HCT116 (cell line): ENCODE results near the gene SMAD2. TPM values are rescaled to one million over a fixed set of nuclear protein-coding genes. Genes with fewer than 3 reads are reported as not detected.

Experiments used
- ATAC-seq: fragments of 200-7000 bp; cut with Tn5 transposase; 2 replicates; pipeline ENCODE4 v1.9.1; 2020; ENCODE audit warnings: mild to moderate bottlenecking, moderate library complexity
- BruUV-seq: library from RNA; stranded (reverse); fragments of 400-500 nt; replicated peaks from 2 replicates; lab custom pipeline; 2021; lab: Mats Ljungman, UMichigan
- CTCF ChIA-PET: fragments of 300-600 bp; sonication (Branson Sonifier 250); formaldehyde crosslinking; loops from one replicate; lab custom pipeline; 2021; ENCODE audit warnings: antibody characterized with exemption; lab: Charles Lee
- POLR2A ChIA-PET: fragments of 300-600, 350-600 bp; sonication (Branson Sonifier 250); formaldehyde crosslinking; loops from one replicate; lab custom pipeline; 2021; ENCODE audit warnings: antibody characterized with exemption; lab: Charles Lee
- RAD21 ChIA-PET, 2 experiments: fragments of 300-600 bp; sonication (Branson Sonifier 250); formaldehyde crosslinking; loops; one replicate each; lab custom pipeline; 2023; ENCODE audit warnings: low total read pairs in 2 of 2; ENCODE audit not compliant: uncharacterized antibody in 2 of 2, unreplicated experiment in 2 of 2, low non-redundant PET in 1 of 2; lab: Charles Lee
- DNase-seq: peaks from one replicate; pipeline ENCODE4 v3.0.0-alpha.2; 2010; ENCODE audit warnings: low read depth, low spot score
- H2AFZ ChIP-seq: fragments of 200-600 bp; shearing (Covaris generic), sonication (generic); 2 replicates; pipeline ENCODE4 v1.6.1; 2017; ENCODE audit warnings: low read depth, mixed run types, mixed read lengths, antibody characterized with exemption, low read length; ENCODE audit not compliant: poor library complexity, severe bottlenecking
- H3K27ac ChIP-seq: 2 replicates; pipeline ENCODE4 v1.5.1; 2012; ENCODE audit warnings: low read depth, low read length
- H3K27me3 ChIP-seq: fragments of 200-600 bp; sonication (generic); 2 replicates; pipeline ENCODE4 v1.6.1; 2016; ENCODE audit warnings: mixed run types, low read length, mixed read lengths; ENCODE audit not compliant: insufficient read depth
- H3K36me3 ChIP-seq, 2 experiments: fragments of 200-500 bp in 1 of 2; fragments of 200-600 bp in 1 of 2; sonication (Bioruptor generic) in 1 of 2; sonication (generic) in 1 of 2; 2 replicates each; pipeline versions ENCODE4 v1.5.1 to v1.6.1; 2014 to 2016; ENCODE audit warnings: low read length in 2 of 2, inconsistent platforms in 1 of 2, mixed read lengths in 1 of 2, mixed run types in 1 of 2; ENCODE audit not compliant: insufficient read depth in 2 of 2, control insufficient read depth in 1 of 2
- H3K4me1 ChIP-seq, 2 experiments: fragments of 200-600 bp in 1 of 2; sonication (generic) in 1 of 2; 2 replicates each; pipeline versions ENCODE4 v1.5.1 to v1.6.1; 2012 to 2017; ENCODE audit warnings: low read length in 2 of 2, inconsistent platforms in 1 of 2, mild to moderate bottlenecking in 1 of 2, mixed read lengths in 1 of 2, mixed run types in 1 of 2, moderate library complexity in 1 of 2; ENCODE audit not compliant: insufficient read depth in 2 of 2, control insufficient read depth in 1 of 2
- H3K4me2 ChIP-seq: fragments of 200-600 bp; sonication (generic); 2 replicates; pipeline ENCODE4 v1.6.1; 2017; ENCODE audit warnings: mixed run types, low read length, mixed read lengths
- H3K4me3 ChIP-seq, 2 experiments: fragments of 200-600 bp in 1 of 2; sonication (generic) in 1 of 2; replicated peaks in 1 of 2; 2 replicates each; pipeline ENCODE4 v1.5.1; 2011 to 2016; ENCODE audit warnings: low read length in 2 of 2, control low read depth in 1 of 2, low read depth in 1 of 2, mild to moderate bottlenecking in 1 of 2, mixed read lengths in 1 of 2, mixed run types in 1 of 2
- H3K79me2 ChIP-seq: fragments of 200-600 bp; sonication (generic); 2 replicates; pipeline ENCODE4 v1.6.1; 2017; ENCODE audit warnings: mild to moderate bottlenecking, mixed run types, low read length, moderate library complexity, mixed read lengths; ENCODE audit not compliant: insufficient read depth
- H3K9ac ChIP-seq: fragments of 200-600 bp; sonication (generic); 2 replicates; pipeline ENCODE4 v1.6.1; 2016; ENCODE audit warnings: low read length, mixed read lengths
- H3K9me2 ChIP-seq: fragments of 200-600 bp; sonication (generic), shearing (Covaris generic); 2 replicates; pipeline ENCODE4 v1.6.1; 2017; ENCODE audit warnings: mixed run types, mild to moderate bottlenecking, moderate library complexity; ENCODE audit not compliant: insufficient read depth
- H3K9me3 ChIP-seq, 2 experiments: fragments of 200-500 bp in 1 of 2; fragments of 200-600 bp in 1 of 2; sonication (Bioruptor generic) in 1 of 2; sonication (generic) in 1 of 2; 2 replicates each; pipeline ENCODE4 v1.6.1; 2014 to 2017; ENCODE audit warnings: low read length in 2 of 2, mixed read lengths in 2 of 2, inconsistent platforms in 1 of 2, low read depth in 1 of 2, mild to moderate bottlenecking in 1 of 2, mixed run types in 1 of 2, moderate library complexity in 1 of 2; ENCODE audit not compliant: control insufficient read depth in 1 of 2, insufficient read depth in 1 of 2
- H4K20me1 ChIP-seq: fragments of 200-600 bp; sonication (generic), shearing (Covaris generic); 2 replicates; pipeline ENCODE4 v1.6.1; 2017; ENCODE audit warnings: mixed run types, mild to moderate bottlenecking, moderate library complexity; ENCODE audit not compliant: insufficient read depth
- ATF3 ChIP-seq: IDR thresholded peaks from 2 replicates; pipeline ENCODE4 v1.6.1; 2012
- CBX3 ChIP-seq: IDR thresholded peaks from 2 replicates; pipeline ENCODE4 v1.6.1; 2012; ENCODE audit warnings: low read depth
- CEBPB ChIP-seq: IDR thresholded peaks from 2 replicates; pipeline ENCODE4 v1.6.1; 2012; ENCODE audit warnings: low read depth
- CTCF ChIP-seq, 3 experiments: fragments of 200-600 bp in 1 of 3; sonication (generic) in 1 of 3; IDR thresholded peaks in 2 of 3; conservative IDR thresholded peaks in 1 of 3; 2 replicates each; pipeline ENCODE4 v1.5.1; 2012 to 2017; ENCODE audit warnings: low read depth in 2 of 3, low read length in 2 of 3, antibody characterized with exemption in 1 of 3, borderline replicate concordance in 1 of 3, control low read depth in 1 of 3, mild to moderate bottlenecking in 1 of 3, mixed read lengths in 1 of 3, mixed run types in 1 of 3, moderate library complexity in 1 of 3; ENCODE audit not compliant: insufficient read depth in 1 of 3
- ELF1 ChIP-seq: IDR thresholded peaks from 2 replicates; pipeline ENCODE4 v1.6.1; 2012; ENCODE audit warnings: low read depth, borderline replicate concordance
- EZH2 ChIP-seq: fragments of 200-600 bp; sonication (generic); IDR thresholded peaks from 2 replicates; pipeline ENCODE4 v1.6.1; 2017; ENCODE audit warnings: antibody characterized with exemption, mixed run types
- EZH2phosphoT487 ChIP-seq: fragments of 200-600 bp; IDR thresholded peaks from 2 replicates; pipeline ENCODE4 v1.6.1; 2018; ENCODE audit warnings: antibody characterized with exemption, borderline replicate concordance
- FOSL1 ChIP-seq: IDR thresholded peaks from 2 replicates; pipeline ENCODE4 v1.6.1; 2012; ENCODE audit warnings: low read depth
- MAX ChIP-seq: IDR thresholded peaks from 2 replicates; pipeline ENCODE4 v1.6.1; 2012
- POLR2AphosphoS5 ChIP-seq: IDR thresholded peaks from 2 replicates; pipeline ENCODE4 v1.6.1; 2011; ENCODE audit warnings: mild to moderate bottlenecking, low read depth, low read length, moderate library complexity
- RAD21 ChIP-seq: IDR thresholded peaks from 2 replicates; pipeline ENCODE4 v1.6.1; 2012; ENCODE audit warnings: low read depth, mild to moderate bottlenecking
- REST ChIP-seq: IDR thresholded peaks from 2 replicates; pipeline ENCODE4 v1.6.1; 2012; ENCODE audit warnings: low read depth
- SIN3A ChIP-seq: IDR thresholded peaks from 2 replicates; pipeline ENCODE4 v1.6.1; 2012; ENCODE audit warnings: low read depth
- SP1 ChIP-seq: IDR thresholded peaks from 2 replicates; pipeline ENCODE4 v1.6.1; 2012; ENCODE audit warnings: low read depth
- SRF ChIP-seq: IDR thresholded peaks from 2 replicates; pipeline ENCODE4 v1.6.1; 2012; ENCODE audit warnings: low read depth
- ZFX ChIP-seq: fragments of 450-650 bp; IDR thresholded peaks from 2 replicates; pipeline ENCODE4 v1.6.1; 2017
- ZNF274 ChIP-seq: fragments of 200-500 bp; sonication (Bioruptor generic); IDR thresholded peaks from 2 replicates; pipeline ENCODE4 v1.6.1; 2014; ENCODE audit warnings: mild to moderate bottlenecking, low read depth, low read length, inconsistent platforms
- intact Hi-C: fragments of 100-400 bp; cut with micrococcal nuclease; formaldehyde crosslinking; loops from 2 replicates; pipeline ENCODE4 v1.10.0; 2022
- total RNA-seq: library from RNA; stranded (reverse); gene quantifications from one replicate; pipeline ENCODE4 v1.2.1, GENCODE V29; 2021; ENCODE audit not compliant: unreplicated experiment

The SMAD2 gene
- total RNA-seq, 1 experiment from 2014 or later: 130 TPM

- ATAC-seq (no peak), DNase-seq (no peak)
- no peaks in the 10 kb centered on the region for H3K9me3 ChIP-seq
- no peak overlapping the region for H3K4me2 ChIP-seq
- no TSS peak for BruUV-seq
- H3K79me2 ChIP-seq: no peaks in the 10 kb centered on the region
- intact Hi-C loops: loop anchor here (10.0 kb wide), 1 partner anchor 669 kb away; no protein-coding TSS in a partner anchor
- ChIA-PET RAD21 (no interaction called here), POLR2A (no interaction called here), CTCF (no interaction called here)
- H3K9ac ChIP-seq: no peak overlapping the region
- H3K4me3 ChIP-seq: no peak overlapping the region
- no peaks in the 10 kb centered on the region for H3K9me2 ChIP-seq
- H4K20me1 ChIP-seq: no peaks in the 10 kb centered on the region
- H3K36me3 ChIP-seq: no peaks in the 10 kb centered on the region
- no peak overlapping the region for H3K27ac ChIP-seq
- H3K27me3 ChIP-seq: no peaks in the 10 kb centered on the region
- H2AFZ ChIP-seq: no peak overlapping the region
- TF ChIP-seq EZH2phosphoT487 (no peak), ZFX (no peak), CBX3 (no peak), MAX (no peak), SIN3A (no peak), CTCF (IDR thresholded peaks at IDR 0.05 in 2 of 3, conservative IDR thresholded peaks at IDR 0.05 in 1 of 3; ENCODE audit: borderline replicate concordance in 1 of 3, insufficient read depth in 1 of 3, low read depth in 2 of 3, low read length in 2 of 3) (no peak), ATF3 (no peak)
- H3K4me1 ChIP-seq: peaks cover 0 to 6% of the 10 kb centered on the region in 2 experiments; a peak in 3 of 4 replicates
These were observed 154.5 kb downstream of the SMAD2 start for GRCh38 chr18:47775961-47776360.

- no peaks in the 10 kb centered on the region for H4K20me1 ChIP-seq
- RAD21 ChIA-PET: no interaction called here
- H3K4me1 ChIP-seq: peaks cover 0 to 6% of the 10 kb centered on the region in 2 experiments; a peak in 3 of 4 replicates
- H3K9ac ChIP-seq: no peak overlapping the region
- H3K4me3 ChIP-seq: no peak overlapping the region
- H3K4me2 ChIP-seq: no peak overlapping the region
- intact Hi-C loops: loop anchor here (5.0 to 10.0 kb wide), 2 partner anchors 228 to 671 kb away; no protein-coding TSS in a partner anchor
- ATAC-seq (no peak), DNase-seq (no peak)
- no peaks in the 10 kb centered on the region for H3K79me2 ChIP-seq
- H3K27ac ChIP-seq: no peak overlapping the region
- no peaks in the 10 kb centered on the region for H3K9me3 ChIP-seq
- no peaks in the 10 kb centered on the region for H3K27me3 ChIP-seq
- no TSS peak for BruUV-seq
- no peak overlapping the region for H2AFZ ChIP-seq
- CTCF ChIA-PET: no interaction called here
- no peaks in the 10 kb centered on the region for H3K36me3 ChIP-seq
- no peaks in the 10 kb centered on the region for H3K9me2 ChIP-seq
- POLR2A ChIA-PET: no interaction called here
- TF ChIP-seq REST (no peak), SIN3A (no peak), SRF (no peak), ZNF274 (no peak), RAD21 (no peak), ELF1 (no peak), EZH2 (no peak), SP1 (no peak), FOSL1 (no peak), CEBPB (no peak), POLR2AphosphoS5 (no peak)
These were observed 156.5 kb downstream of the SMAD2 start for GRCh38 chr18:47773931-47774330.
